DLD1 (cell line): ENCODE measurements around the gene TRIM67.
"Not testable (repeated sequence)": the region's sequence is repeated elsewhere in the genome, so short reads cannot be mapped to it uniquely, and the experiment has no call there.

ENCODE experiments used
- in situ Hi-C: cut with HindIII; loops from 2 replicates; pipeline ENCODE4 v1.10.0; 2017; ENCODE audit warnings: low sequenced_read_pairs

The TRIM67 gene

GRCh38 chr1:231203259-231204057 lies 41.6 kb downstream of the TRIM67 start:
- in situ Hi-C loops, result no loop called here

DNA sequence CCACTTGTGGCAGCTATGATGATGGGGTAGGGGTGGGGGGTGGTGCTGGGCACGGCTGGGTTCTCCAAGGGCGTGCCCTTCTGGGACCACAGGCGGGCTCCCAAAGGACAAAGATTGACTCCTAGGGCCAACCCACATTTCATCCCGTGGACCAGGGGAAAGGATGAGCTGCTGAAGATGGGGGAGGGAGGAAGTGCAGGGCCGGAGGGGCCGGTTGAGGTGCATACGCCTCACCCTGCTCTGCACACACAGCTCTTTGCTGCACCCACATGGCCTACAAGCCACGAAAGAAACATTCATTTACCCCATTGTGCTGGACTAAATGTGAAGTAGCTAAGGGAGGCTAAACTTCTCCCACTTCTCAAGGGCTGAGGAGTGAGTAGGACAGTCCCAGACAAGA lies 45.0 kb downstream of the TRIM67 start:
- in situ Hi-C loops, result no loop called here

- in situ Hi-C loops, result no loop called here
Measured at GRCh38 chr1:231207437-231207836, 45.6 kb downstream of the TRIM67 start.

GRCh38 chr1:231208980-231209379 lies 47.1 kb downstream of the TRIM67 start:
- in situ Hi-C loops, result no loop called here

GRCh38 chr1:231209531-231209930 lies 47.7 kb downstream of the TRIM67 start:
- in situ Hi-C loops, result no loop called here

GRCh38 chr1:231210126-231210525 lies 48.3 kb downstream of the TRIM67 start:
- in situ Hi-C loops, result no loop called here

DNA sequence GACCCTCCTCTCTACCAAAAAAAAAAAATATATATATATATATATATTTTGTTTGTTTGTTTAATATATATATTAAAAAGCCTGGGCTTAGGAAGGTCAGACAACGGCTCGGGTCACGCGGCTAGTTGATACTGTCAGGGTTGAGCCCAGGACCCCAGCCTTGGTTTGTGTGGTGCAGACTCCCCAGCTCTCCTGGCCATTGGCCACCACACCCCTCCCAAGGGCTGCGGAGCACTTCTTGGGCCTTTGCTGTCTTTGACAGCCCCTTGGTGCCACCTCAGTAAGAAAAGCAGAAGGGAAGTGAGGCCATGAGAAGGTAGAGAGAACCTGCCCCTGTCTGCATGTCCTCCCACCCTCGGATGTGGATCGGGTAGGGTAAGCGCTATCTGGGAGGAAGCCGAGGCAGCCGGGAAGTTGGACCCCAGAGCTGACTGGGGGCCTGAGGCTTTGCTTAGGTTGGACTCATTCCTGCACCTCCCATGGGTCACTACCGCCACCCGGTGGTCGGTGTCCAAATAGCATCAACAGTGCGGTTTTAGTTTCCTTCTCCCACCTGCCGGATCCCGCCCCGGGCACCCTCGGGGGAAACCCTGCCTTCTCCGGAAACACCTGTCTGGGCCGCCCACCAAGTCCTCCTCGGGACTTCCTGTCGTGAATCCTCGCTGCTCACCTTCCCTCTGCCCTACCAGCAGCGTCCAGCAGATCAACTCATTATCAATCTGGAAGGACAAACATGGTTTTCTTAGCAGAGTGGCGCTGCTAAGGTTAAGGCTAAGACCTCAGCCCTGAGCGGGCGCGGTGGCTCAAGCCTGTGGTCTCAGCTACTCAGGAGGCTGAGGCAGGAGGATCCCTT lies 49.4 kb downstream of the TRIM67 start:
- in situ Hi-C loops, result no loop called here

GRCh38 chr1:231212301-231212700 lies 50.4 kb downstream of the TRIM67 start:
- in situ Hi-C loops, result not testable (repeated sequence)

DNA sequence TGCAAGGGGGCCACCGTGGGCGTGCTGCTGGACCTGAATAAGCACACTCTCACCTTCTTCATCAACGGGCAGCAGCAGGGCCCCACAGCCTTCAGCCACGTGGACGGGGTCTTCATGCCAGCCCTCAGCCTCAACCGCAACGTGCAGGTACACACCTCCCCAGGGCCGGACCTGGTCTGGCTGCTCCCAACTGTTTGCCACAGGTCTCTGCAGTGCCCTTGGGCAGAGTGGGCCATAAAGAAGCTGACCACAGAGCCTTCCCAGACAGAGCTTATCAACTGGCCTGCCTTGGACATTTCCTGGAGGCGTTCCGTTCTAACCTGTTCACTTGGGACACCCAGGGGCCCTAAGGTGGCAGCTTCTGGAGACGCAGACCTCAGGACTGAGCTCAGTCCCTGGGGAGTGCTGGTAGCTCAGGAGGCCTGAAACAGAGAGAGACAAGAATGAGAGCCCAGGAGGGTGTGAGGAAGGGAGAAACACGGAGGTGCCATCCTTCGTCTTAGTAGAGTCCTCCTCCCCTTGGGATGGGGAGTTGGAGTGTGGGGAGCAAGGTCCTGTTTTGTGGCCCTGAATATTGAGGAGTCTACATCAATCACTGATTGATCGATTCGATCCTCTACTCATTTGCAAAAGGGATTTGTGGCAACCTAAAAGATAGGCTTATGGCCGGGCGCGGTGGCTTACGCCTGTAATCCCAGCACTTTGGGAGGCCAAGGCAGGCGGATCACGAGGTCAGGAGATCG lies 52.1 kb downstream of the TRIM67 start:
- in situ Hi-C loops, result no loop called here

GRCh38 chr1:231214918-231215680 lies 53.2 kb downstream of the TRIM67 start:
- in situ Hi-C loops, result no loop called here

DNA sequence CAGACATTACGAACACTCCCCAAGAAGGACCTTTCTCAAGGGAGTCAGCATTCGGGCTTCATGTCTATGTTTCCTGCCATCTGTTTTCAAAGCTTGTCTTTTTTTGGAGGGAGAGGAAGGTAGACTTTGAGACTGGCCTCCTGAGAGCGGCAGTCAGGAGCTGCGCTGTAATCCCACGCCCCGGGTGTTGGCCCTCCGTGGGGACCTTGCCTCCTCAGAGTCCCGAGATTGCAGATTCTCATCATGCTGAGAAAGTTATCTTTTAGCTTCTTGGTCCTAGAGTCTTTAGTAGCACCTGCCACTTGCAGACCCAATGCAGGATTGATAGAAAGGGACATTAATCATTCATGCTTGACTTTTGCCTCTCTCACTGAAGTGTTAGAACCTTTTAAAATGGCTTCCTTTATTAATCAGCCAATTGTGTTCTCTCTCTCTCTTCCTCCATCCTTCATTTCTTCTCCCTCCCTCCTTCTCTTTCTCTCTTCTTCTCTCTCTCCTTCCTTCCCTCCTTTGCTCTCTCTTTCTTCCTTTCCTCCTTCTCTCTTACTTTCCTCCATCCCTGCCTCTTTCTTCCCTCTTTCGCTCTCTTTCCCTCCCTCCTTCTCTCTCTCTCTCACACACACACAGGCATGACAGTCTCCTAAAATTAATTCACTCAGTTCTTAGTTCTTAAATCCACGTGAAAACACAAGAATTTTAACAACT lies 54.0 kb downstream of the TRIM67 start:
- in situ Hi-C loops, result no loop called here

DNA sequence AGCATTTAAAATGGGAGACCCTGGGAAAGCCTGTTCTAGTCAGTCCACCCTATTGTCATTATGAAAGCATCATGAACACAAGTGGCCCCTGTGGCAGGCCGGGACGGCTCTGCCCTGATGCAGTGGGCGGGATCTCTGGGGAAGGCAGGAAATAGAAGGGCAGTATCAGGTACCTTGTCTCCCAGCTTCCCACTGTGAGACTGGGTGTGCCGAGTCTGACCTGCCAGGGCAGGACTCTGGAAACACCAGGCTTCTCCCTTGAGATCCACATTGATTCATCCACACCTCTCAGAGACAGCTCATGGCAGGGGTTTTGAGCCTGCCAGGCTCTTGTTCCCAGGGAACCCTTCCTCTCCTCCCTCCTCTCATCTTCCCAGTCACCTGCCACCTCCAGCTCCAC lies 54.6 kb downstream of the TRIM67 start:
- in situ Hi-C loops, result no loop called here

- in situ Hi-C loops, result no loop called here
Measured at GRCh38 chr1:231217056-231217455, 55.2 kb downstream of the TRIM67 start.

DNA sequence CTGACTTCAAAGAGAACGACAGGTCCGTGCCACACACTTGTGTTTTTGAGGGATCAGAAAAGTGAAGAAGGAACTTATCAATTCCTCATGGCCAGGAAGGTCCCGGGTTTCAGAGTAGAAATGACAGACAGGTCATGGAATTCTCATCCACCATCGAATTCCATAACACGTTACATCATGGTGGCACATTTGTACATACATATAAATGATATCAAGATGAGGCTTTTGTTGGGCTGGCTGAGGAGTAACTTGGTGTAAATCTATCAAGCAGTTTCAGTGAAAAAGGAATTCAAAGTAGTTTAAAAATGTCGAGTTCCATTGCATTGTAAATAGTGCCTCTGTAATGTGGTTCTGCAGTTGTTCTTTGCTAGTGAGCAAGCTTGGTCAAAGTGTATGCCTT lies 56.2 kb downstream of the TRIM67 start:
- in situ Hi-C loops, result no loop called here

DNA sequence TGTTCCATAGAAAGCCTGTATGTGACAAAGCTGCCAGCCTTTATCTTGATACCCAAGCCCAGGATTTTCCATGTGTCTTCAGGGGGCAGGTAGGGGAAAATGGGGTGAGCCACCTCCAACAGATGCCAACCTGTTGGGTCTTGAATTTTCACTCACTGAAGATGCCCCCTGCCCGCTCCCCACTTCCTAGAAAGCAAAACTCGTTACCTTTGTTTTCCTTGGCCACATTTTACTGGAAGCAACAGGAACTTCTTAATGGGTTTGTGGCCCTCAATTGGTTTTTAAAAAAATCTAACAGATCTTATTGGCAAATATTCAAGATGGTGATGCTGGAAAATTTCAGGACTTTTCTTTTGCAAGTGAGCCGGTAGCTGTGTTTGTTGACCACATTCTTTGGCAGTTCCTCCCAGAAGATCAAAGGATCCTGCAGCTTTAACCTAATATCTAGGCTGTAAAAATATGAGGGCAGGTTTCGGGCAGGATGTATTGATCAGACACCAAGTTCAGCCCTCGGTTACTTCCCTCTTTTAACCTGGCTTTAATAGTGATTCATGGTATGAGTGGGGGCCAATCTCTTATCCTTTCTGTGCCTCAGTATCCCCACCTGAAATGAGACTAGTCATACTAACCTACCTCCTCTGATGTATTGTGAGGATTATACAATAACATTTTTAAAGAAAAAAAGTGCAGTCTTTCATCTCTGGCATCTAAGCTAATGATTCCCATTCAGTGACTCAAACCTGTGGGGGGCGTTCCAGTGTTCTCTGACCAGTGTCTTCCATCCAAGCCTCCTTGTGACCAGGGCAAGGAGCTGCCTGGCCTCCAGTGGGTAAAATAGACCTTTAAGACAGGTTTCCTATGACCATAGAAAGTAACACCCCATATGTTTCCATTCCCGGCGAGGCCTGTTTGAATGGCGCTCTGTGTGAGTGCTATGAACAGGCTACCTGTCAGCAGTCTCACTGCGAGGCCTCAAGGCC lies 57.9 kb downstream of the TRIM67 start:
- in situ Hi-C loops, result no loop called here

GRCh38 chr1:231220801-231221200 lies 58.9 kb downstream of the TRIM67 start:
- in situ Hi-C loops, result no loop called here

GRCh38 chr1:231226156-231226555 lies 64.3 kb downstream of the TRIM67 start:
- in situ Hi-C loops, result no loop called here

DNA sequence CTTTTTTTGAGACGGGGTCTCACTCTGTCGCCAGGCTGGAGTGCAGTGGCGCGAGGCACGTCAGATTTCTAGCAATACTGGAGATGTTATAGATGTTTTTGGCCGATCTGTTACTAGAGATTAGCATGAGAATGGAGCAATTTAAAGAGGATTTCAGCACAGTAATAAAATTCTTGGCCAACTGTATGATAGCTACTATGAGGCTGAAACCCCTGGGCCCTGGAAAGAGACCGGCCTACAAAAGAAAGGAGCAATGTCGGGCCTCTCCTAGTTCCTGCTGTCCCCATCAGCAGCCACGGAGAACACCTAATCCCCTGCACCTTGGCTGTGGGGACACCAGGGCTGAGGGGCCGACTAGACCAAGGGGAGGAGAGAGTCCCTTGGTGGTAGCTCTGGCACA lies 69.7 kb downstream of the TRIM67 start:
- in situ Hi-C loops, result no loop called here
